SK-N-SH treated with all-trans-retinoic acid at 6 μM for 48 hours (cell line): ENCODE results near the gene TIAM1.

Experiments
- ATAC-seq: fragments of 200-7000 bp; cut with Tn5 transposase; 3 replicates; pipeline ENCODE4 v1.9.1; 2020; ENCODE audit warnings: mild to moderate bottlenecking, moderate library complexity
- ARNTL ChIP-seq: fragments of 450-650 bp; formaldehyde crosslinking; IDR thresholded peaks from 2 replicates; pipeline ENCODE4 v1.5.0; 2020; ENCODE audit warnings: low read depth, mild to moderate bottlenecking, moderate library complexity, borderline replicate concordance
- BACH2 ChIP-seq: fragments of 250-450 bp; sonication (Bioruptor Pico); IDR thresholded peaks from 2 replicates; pipeline ENCODE4 v1.9.0; 2021; ENCODE audit warnings: mild to moderate bottlenecking, borderline replicate concordance
- CREB5 ChIP-seq: fragments of 250-450 bp; sonication (Bioruptor Pico); IDR thresholded peaks from 2 replicates; pipeline ENCODE4 v1.5.1; 2020; ENCODE audit warnings: low read depth, mild to moderate bottlenecking, moderate library complexity
- CSDC2 ChIP-seq: fragments of 250-450 bp; sonication (Bioruptor Pico); IDR thresholded peaks from 2 replicates; pipeline ENCODE4 v1.5.0; 2020; ENCODE audit warnings: mild to moderate bottlenecking, moderate library complexity
- ESRRG ChIP-seq: fragments of 250-450 bp; sonication (Bioruptor Pico); IDR thresholded peaks from 2 replicates; pipeline ENCODE4 v1.6.1; 2021; ENCODE audit warnings: mild to moderate bottlenecking
- GLIS3 ChIP-seq: fragments of 250-450 bp; sonication (Bioruptor Pico); IDR thresholded peaks from 2 replicates; pipeline ENCODE4 v1.5.0; 2020; ENCODE audit warnings: mild to moderate bottlenecking, moderate library complexity
- ISL1 ChIP-seq: fragments of 250-450 bp; sonication (Bioruptor Pico); IDR thresholded peaks from 2 replicates; pipeline ENCODE4 v2.1.2; 2022; ENCODE audit warnings: mild to moderate bottlenecking, moderate library complexity
- OSR1 ChIP-seq: fragments of 250-450 bp; sonication (Bioruptor Pico); IDR thresholded peaks from 2 replicates; pipeline ENCODE4 v1.8.0; 2022; ENCODE audit warnings: moderate library complexity, mild to moderate bottlenecking, inconsistent platforms
- POU6F1 ChIP-seq: fragments of 250-450 bp; sonication (Bioruptor Pico); IDR thresholded peaks from 2 replicates; pipeline ENCODE4 v1.8.0; 2021; ENCODE audit warnings: low read depth, mild to moderate bottlenecking, moderate library complexity, borderline replicate concordance
- PPARA ChIP-seq: fragments of 250-450 bp; sonication (Bioruptor Pico); IDR thresholded peaks from 2 replicates; pipeline ENCODE4 v1.5.0; 2020; ENCODE audit warnings: mild to moderate bottlenecking, borderline replicate concordance
- RARB ChIP-seq: fragments of 250-450 bp; sonication (Bioruptor Pico); IDR thresholded peaks from 2 replicates; pipeline ENCODE4 v1.8.0; 2021; ENCODE audit warnings: mild to moderate bottlenecking, moderate library complexity
- SNAI2 ChIP-seq: fragments of 250-450 bp; sonication (Bioruptor Pico); IDR thresholded peaks from 2 replicates; pipeline ENCODE4 v1.5.0; 2020; ENCODE audit warnings: mild to moderate bottlenecking, moderate library complexity
- TCF4 ChIP-seq: fragments of 250-450 bp; sonication (Bioruptor Pico); IDR thresholded peaks from 2 replicates; pipeline ENCODE4 v1.8.0; 2021; ENCODE audit warnings: mild to moderate bottlenecking, moderate library complexity, borderline replicate concordance
- TOX ChIP-seq: fragments of 250-450 bp; sonication (Bioruptor Pico); IDR thresholded peaks from 2 replicates; pipeline ENCODE4 v1.8.0; 2021; ENCODE audit warnings: mild to moderate bottlenecking, moderate library complexity, borderline replicate concordance
- TSHZ2 ChIP-seq: fragments of 250-450 bp; sonication (Bioruptor Pico); IDR thresholded peaks from 2 replicates; pipeline ENCODE4 v1.5.0; 2020; ENCODE audit warnings: mild to moderate bottlenecking, moderate library complexity
- ZC3H10 ChIP-seq: fragments of 250-450 bp; sonication (Bioruptor Pico); IDR thresholded peaks from 2 replicates; pipeline ENCODE4 v1.5.1; 2021; ENCODE audit warnings: mild to moderate bottlenecking, moderate library complexity
- ZFP3 ChIP-seq: fragments of 250-450 bp; sonication (Bioruptor Pico); IDR thresholded peaks from 2 replicates; pipeline ENCODE4 v1.5.0; 2020; ENCODE audit warnings: mild to moderate bottlenecking, moderate library complexity
- ZFP30 ChIP-seq: fragments of 450-650 bp; formaldehyde crosslinking; IDR thresholded peaks from 2 replicates; pipeline ENCODE4 v1.5.0; 2022; ENCODE audit warnings: mild to moderate bottlenecking, moderate library complexity
- ZNF565 ChIP-seq: fragments of 450-650 bp; formaldehyde crosslinking; conservative IDR thresholded peaks from 2 replicates; pipeline ENCODE4 v1.5.0; 2020; ENCODE audit warnings: low read depth, mild to moderate bottlenecking, moderate library complexity
- ZNF70 ChIP-seq: fragments of 450-650 bp; formaldehyde crosslinking; IDR thresholded peaks from 2 replicates; pipeline ENCODE4 v1.5.0; 2020; ENCODE audit warnings: mild to moderate bottlenecking, moderate library complexity
- ZNF8 ChIP-seq: fragments of 450-650 bp; formaldehyde crosslinking; IDR thresholded peaks from 2 replicates; pipeline ENCODE4 v1.5.0; 2020; ENCODE audit warnings: mild to moderate bottlenecking, moderate library complexity
- TF ChIP-seq, protein P1 (sequence below): fragments of 250-450 bp; sonication (Bioruptor Pico); IDR thresholded peaks from 2 replicates; pipeline ENCODE4 v1.8.0; 2020; ENCODE audit warnings: mild to moderate bottlenecking, moderate library complexity, borderline replicate concordance
- TF ChIP-seq, protein P2 (sequence below): fragments of 250-450 bp; sonication (Bioruptor Pico); IDR thresholded peaks from 2 replicates; pipeline ENCODE4 v1.5.1; 2021; ENCODE audit warnings: mild to moderate bottlenecking, moderate library complexity

TIAM1 gene

DNA sequence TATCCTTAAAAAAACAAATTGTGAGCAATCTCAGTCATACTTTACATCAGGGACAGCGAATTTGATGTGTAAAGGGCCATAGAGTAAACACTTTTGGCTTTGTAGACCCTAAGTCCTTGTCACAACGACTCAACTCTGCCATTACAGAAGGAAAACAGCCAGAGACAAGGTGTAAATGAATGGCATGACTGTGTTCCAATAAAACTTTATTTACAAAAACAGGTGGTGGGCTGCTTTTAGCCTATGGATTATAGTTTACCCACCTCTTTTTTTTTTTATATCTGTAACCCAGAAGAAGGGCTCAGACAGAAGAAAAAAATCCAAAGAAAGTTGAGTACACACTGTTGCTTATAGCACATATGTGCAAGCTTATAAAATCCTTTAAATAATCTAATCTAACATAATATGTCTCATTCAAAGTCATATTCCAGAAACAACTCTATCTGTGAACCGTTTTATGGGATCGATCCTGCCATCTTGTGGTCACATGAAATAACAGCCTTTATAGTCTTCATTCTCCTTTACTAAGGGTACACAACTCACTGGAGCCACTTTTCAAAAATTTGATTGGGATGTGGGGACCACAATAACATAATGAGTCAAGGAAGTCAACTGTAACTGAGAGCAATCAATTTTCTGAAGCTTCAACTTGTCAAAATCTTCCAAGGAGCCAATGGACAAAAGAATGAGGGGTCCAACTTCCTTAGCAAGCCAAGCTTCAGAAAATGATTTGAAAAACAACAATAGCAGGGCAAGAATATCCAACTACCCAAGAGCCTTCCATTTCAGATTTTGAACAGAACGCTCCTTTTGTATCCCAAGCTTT is 163.6 kb downstream of the TIAM1 start:
- TF ChIP-seq ZNF8 (CRISPR knock-in tag) (no peak), ZNF565 (CRISPR knock-in tag) (no peak), ZFP3 (CRISPR knock-in tag) (no peak), PPARA (CRISPR knock-in tag) (no peak), ARNTL (CRISPR knock-in tag) (no peak), POU6F1 (CRISPR knock-in tag) (no peak), OSR1 (CRISPR knock-in tag) (no peak), SNAI2 (CRISPR knock-in tag) (no peak), GLIS3 (CRISPR knock-in tag) (no peak), TCF4 (CRISPR knock-in tag) (no peak), BACH2 (no peak), TSHZ2 (CRISPR knock-in tag) (no peak), ZNF70 (CRISPR knock-in tag) (no peak), ESRRG (CRISPR knock-in tag) (no peak), TOX (no peak), ZFP30 (CRISPR knock-in tag) (no peak), CREB5 (no peak), ISL1 (CRISPR knock-in tag) (no peak)
- TF ChIP-seq, protein P1, sequence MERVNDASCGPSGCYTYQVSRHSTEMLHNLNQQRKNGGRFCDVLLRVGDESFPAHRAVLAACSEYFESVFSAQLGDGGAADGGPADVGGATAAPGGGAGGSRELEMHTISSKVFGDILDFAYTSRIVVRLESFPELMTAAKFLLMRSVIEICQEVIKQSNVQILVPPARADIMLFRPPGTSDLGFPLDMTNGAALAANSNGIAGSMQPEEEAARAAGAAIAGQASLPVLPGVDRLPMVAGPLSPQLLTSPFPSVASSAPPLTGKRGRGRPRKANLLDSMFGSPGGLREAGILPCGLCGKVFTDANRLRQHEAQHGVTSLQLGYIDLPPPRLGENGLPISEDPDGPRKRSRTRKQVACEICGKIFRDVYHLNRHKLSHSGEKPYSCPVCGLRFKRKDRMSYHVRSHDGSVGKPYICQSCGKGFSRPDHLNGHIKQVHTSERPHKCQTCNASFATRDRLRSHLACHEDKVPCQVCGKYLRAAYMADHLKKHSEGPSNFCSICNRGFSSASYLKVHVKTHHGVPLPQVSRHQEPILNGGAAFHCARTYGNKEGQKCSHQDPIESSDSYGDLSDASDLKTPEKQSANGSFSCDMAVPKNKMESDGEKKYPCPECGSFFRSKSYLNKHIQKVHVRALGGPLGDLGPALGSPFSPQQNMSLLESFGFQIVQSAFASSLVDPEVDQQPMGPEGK (CRISPR knock-in tag) = no peak
- TF ChIP-seq, protein P2, sequence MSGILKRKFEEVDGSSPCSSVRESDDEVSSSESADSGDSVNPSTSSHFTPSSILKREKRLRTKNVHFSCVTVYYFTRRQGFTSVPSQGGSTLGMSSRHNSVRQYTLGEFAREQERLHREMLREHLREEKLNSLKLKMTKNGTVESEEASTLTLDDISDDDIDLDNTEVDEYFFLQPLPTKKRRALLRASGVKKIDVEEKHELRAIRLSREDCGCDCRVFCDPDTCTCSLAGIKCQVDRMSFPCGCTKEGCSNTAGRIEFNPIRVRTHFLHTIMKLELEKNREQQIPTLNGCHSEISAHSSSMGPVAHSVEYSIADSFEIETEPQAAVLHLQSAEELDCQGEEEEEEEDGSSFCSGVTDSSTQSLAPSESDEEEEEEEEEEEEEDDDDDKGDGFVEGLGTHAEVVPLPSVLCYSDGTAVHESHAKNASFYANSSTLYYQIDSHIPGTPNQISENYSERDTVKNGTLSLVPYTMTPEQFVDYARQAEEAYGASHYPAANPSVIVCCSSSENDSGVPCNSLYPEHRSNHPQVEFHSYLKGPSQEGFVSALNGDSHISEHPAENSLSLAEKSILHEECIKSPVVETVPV (CRISPR knock-in tag) = no peak
- peak; percentile 85 for ATAC-seq

DNA sequence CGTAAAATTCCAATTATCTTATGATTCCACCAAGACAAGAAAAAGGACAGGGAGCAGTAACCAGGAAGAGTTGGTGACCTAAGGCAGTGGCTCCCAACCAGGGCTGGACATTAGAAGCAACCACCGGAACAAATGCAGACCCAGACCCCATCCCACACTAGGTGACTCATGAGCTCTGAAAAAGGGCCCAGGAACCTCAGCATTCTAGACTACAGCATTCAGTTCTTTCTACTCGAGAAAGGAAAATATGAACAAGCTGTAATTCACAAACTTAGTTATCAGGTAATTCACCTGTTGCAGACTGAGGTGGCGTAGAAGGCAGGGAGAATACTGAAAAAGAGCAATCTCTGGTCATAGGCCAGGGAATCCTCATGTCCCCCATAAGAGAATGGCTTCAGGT is 167.3 kb downstream of the TIAM1 start:
- TF ChIP-seq, protein P1 (CRISPR knock-in tag) = no peak
- no peak for TF ChIP-seq PPARA (CRISPR knock-in tag)
- TF ChIP-seq ARNTL (CRISPR knock-in tag) = no peak
- TF ChIP-seq ZFP3 (CRISPR knock-in tag) = no peak
- TF ChIP-seq OSR1 (CRISPR knock-in tag) = no peak
- TF ChIP-seq, protein P2 (CRISPR knock-in tag) = no peak
- TF ChIP-seq ESRRG (CRISPR knock-in tag) = no peak
- no peak for TF ChIP-seq RARB (CRISPR knock-in tag)
- no peak for TF ChIP-seq ZNF565 (CRISPR knock-in tag)
- TF ChIP-seq ZC3H10 (CRISPR knock-in tag) = no peak
- no peak for TF ChIP-seq SNAI2 (CRISPR knock-in tag)
- TF ChIP-seq ZNF8 (CRISPR knock-in tag) = no peak
- no peak for TF ChIP-seq CSDC2 (CRISPR knock-in tag)
- TF ChIP-seq BACH2 = no peak
- TF ChIP-seq ZFP30 (CRISPR knock-in tag) = no peak
- no peak for TF ChIP-seq GLIS3 (CRISPR knock-in tag)
- ATAC-seq = no peak
